ENCODE measurements around the gene MYH11.
A peak's percentile ranks its signal among the peaks of the same experiment; 100 is the strongest.
"Not testable (repeated sequence)": the region's sequence is repeated elsewhere in the genome, so short reads cannot be mapped to it uniquely, and the experiment has no call there.

Gene MYH11

DNA sequence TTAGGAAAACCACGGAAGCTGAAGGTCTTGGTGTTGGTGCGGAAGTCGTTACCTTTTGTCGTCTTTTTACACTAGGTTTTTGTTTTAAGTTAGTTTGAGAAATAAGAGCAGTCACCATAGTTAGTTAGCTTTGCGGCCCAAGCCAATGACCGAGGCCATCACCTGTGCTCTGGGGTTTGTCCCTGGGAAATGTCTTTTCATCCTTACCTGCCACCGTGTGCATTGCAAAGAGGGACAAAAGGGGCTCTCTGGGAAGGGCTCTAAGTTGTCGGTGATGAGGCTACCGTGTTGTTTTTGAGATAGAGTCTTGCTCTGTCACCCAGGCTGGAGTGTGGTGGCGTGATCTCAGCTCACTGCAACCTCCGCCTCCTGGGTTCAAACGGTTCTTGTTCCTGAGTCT, 157.0 kb downstream of the MYH11 start:
- Histone ChIP-seq H3K4me1 (no peaks in the 10 kb centered on the region), H3K9me3 (no peaks in the 10 kb centered on the region), H3K27me3 (no peaks in the 10 kb centered on the region), H3K27ac (no peak overlapping the region), H3K4me3 (no peak overlapping the region), H3K36me3 (peaks cover 48 to 94% (median 84%) of the 10 kb centered on the region in 3 donors)
- intact Hi-C loops (cut with DNase I; ENCODE audit: low total_unique reads) = no loop called here
- no peak for TF ChIP-seq CTCF (IDR thresholded peaks at IDR 0.05)
- DNase-seq = no peak

- Histone ChIP-seq H3K36me3 (peaks cover 44 to 85% (median 77%) of the 10 kb centered on the region in 3 donors), H3K4me3 (no peak overlapping the region), H3K4me1 (peaks cover 0 to 16% (median 2%) of the 10 kb centered on the region in 4 donors), H3K27ac (no peak overlapping the region), H3K27me3 (no peaks in the 10 kb centered on the region), H3K9me3 (no peaks in the 10 kb centered on the region)
- TF ChIP-seq CTCF (IDR thresholded peaks at IDR 0.05) = no peak
- no peak for DNase-seq
- intact Hi-C loops (cut with DNase I; ENCODE audit: low total_unique reads) = no loop called here
Observed at GRCh38 chr16:15694499-15694898, 162.3 kb downstream of the MYH11 start.

DNA sequence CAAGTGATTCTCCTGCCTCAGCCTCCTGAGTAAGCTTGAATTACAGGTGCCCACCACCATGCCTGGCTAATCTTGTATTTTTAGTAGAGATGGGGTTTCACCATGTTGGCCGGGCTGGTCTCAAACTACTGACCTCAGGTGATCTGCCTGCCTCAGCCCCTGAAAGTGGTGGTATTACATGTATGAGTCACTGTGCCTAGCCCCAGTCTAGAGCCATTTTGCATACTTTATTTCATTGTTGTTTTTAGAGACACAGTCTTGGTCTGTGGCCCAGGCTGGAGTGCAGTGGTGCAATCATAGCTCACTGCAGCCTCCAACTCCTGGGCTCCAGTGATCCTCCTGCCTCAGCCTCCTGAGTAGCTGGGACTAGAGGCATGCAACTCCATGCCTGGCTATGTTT, 164.3 kb downstream of the MYH11 start:
- H3K27me3 ChIP-seq; H3K9me3 ChIP-seq; H3K4me3 ChIP-seq; H3K27ac ChIP-seq; DNase-seq; intact Hi-C loops (cut with DNase I; ENCODE audit: low total_unique reads): not testable (repeated sequence)
- Histone ChIP-seq H3K36me3 (peaks cover 43 to 75% (median 74%) of the 10 kb centered on the region in 3 donors), H3K4me1 (peaks cover 0 to 22% (median 2%) of the 10 kb centered on the region in 4 donors)

DNA sequence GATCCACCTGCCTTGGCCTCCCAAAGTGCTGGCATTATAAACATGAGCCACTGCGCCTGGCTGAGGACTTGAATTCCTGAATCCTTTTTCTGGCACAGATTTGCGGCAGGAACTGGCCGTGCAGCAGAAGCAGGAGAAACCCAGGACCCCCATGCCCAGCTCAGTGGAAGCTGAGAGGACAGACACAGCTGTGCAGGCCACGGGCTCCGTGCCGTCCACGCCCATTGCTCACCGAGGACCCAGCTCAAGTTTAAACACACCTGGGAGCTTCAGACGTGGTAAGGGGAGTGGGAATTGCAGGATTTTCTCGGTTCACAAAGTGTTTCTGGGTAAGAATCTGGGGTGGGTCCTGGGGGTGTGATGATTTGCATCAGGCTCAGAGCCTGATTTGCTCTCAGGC, 165.8 kb downstream of the MYH11 start:
- Histone ChIP-seq H3K9me3 (no peaks in the 10 kb centered on the region), H3K4me1 (peaks cover 0 to 22% (median 2%) of the 10 kb centered on the region in 4 donors), H3K27me3 (no peaks in the 10 kb centered on the region), H3K36me3 (peaks cover 32 to 74% (median 73%) of the 10 kb centered on the region in 3 donors), H3K27ac (peak overlapping the region; percentile 29 to 59), H3K4me3 (no peak overlapping the region)
- DNase-seq = no peak
- no peak for TF ChIP-seq CTCF (IDR thresholded peaks at IDR 0.05)
- intact Hi-C loops (cut with DNase I; ENCODE audit: low total_unique reads) = no loop called here

GRCh38 chr16:15690296-15690695, 166.5 kb downstream of the MYH11 start:
- no peaks in the 10 kb centered on the region for H3K9me3 ChIP-seq
- intact Hi-C loops (cut with DNase I; ENCODE audit: low total_unique reads) = no loop called here
- no peak for TF ChIP-seq CTCF (IDR thresholded peaks at IDR 0.05)
- H3K27me3 ChIP-seq = no peaks in the 10 kb centered on the region
- H3K27ac ChIP-seq = peak overlapping the region; percentile 29 to 59
- H3K4me1 ChIP-seq = peaks cover 0 to 22% (median 2%) of the 10 kb centered on the region in 4 donors
- H3K36me3 ChIP-seq = peaks cover 32 to 75% (median 73%) of the 10 kb centered on the region in 3 donors
- H3K4me3 ChIP-seq = no peak overlapping the region
- DNase-seq = no peak

- H3K27me3 ChIP-seq = no peaks in the 10 kb centered on the region
- intact Hi-C loops (cut with DNase I; ENCODE audit: low total_unique reads) = no loop called here
- DNase-seq = no peak
- no peaks in the 10 kb centered on the region for H3K9me3 ChIP-seq
- no peak for TF ChIP-seq CTCF (IDR thresholded peaks at IDR 0.05)
- H3K36me3 ChIP-seq = peaks cover 27 to 70% (median 64%) of the 10 kb centered on the region in 3 donors
- no peak overlapping the region for H3K27ac ChIP-seq
- peaks cover 0 to 22% (median 2%) of the 10 kb centered on the region in 4 donors for H3K4me1 ChIP-seq
- H3K4me3 ChIP-seq = no peak overlapping the region
Observed at GRCh38 chr16:15689290-15689689, 167.5 kb downstream of the MYH11 start.

Data from tibial artery (tissue), 4 donors.